OCI-LY1 (cell line): ENCODE data around the gene SCN5A.

Experiments used
- EZH2 ChIP-seq: fragments of 200-600 bp; sonication (generic), shearing (Covaris generic); IDR thresholded peaks from 2 replicates; pipeline ENCODE4 v1.8.0; 2017; ENCODE audit warnings: borderline replicate concordance, mixed run types, mild to moderate bottlenecking, antibody characterized with exemption, low read length, moderate library complexity, mixed read lengths
- TF ChIP-seq, protein P1 (sequence below): fragments of 200-600 bp; sonication (generic), shearing (Covaris generic); IDR thresholded peaks from 2 replicates; pipeline ENCODE4 v1.5.1; 2017; ENCODE audit warnings: mild to moderate bottlenecking, antibody characterized with exemption, low read length, moderate library complexity, mixed read lengths

- TF ChIP-seq, protein P1, sequence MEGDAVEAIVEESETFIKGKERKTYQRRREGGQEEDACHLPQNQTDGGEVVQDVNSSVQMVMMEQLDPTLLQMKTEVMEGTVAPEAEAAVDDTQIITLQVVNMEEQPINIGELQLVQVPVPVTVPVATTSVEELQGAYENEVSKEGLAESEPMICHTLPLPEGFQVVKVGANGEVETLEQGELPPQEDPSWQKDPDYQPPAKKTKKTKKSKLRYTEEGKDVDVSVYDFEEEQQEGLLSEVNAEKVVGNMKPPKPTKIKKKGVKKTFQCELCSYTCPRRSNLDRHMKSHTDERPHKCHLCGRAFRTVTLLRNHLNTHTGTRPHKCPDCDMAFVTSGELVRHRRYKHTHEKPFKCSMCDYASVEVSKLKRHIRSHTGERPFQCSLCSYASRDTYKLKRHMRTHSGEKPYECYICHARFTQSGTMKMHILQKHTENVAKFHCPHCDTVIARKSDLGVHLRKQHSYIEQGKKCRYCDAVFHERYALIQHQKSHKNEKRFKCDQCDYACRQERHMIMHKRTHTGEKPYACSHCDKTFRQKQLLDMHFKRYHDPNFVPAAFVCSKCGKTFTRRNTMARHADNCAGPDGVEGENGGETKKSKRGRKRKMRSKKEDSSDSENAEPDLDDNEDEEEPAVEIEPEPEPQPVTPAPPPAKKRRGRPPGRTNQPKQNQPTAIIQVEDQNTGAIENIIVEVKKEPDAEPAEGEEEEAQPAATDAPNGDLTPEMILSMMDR: no peak
- no peak for TF ChIP-seq EZH2
These were observed 115.3 kb downstream of the SCN5A start for GRCh38 chr3:38534180-38534579.
